ENCODE measurements around the gene ADAMTS8. TPM values are rescaled to one million over a fixed set of nuclear protein-coding genes. Genes with fewer than 3 reads are reported as not detected.

The ADAMTS8 gene
- polyA plus RNA-seq, 1 of the 3 experiments (the other 2 are of a cell fraction): not detected

GRCh38 chr11:130429983-130430382, 1.6 kb upstream of the ADAMTS8 start:
- ChIA-PET CTCF (interaction anchor here (1.5 to 25.8 kb wide), 6 partner anchors 13 to 465 kb away, joined by 3 to 747 read pairs (median 10); no protein-coding TSS in a partner anchor), POLR2A (no interaction called here)
- TF ChIP-seq RXRA (IDR thresholded peaks at IDR 0.05; ENCODE audit: borderline replicate concordance, low read depth): no peak
- no peak for TF ChIP-seq EP300 (IDR thresholded peaks at IDR 0.05; ENCODE audit: borderline replicate concordance in 1 of 2, low read depth in 1 of 2, low read length in 1 of 2)
- no peak for TF ChIP-seq JUND (IDR thresholded peaks at IDR 0.05)
- no peak for TF ChIP-seq TAF1 (IDR thresholded peaks at IDR 0.05; ENCODE audit: borderline replicate concordance, low read depth, low read length)
- WGBS (ENCODE audit: low lambda C conversion rate): 39% methylated on average over 3 of the region's 3 CpGs
- H3K9ac ChIP-seq: no peak overlapping the region
- H3K4me1 ChIP-seq (ENCODE audit: control insufficient read depth in 1 of 2, insufficient read depth in 2 of 2, low read depth in 1 of 2, low read length in 1 of 2): no peaks in the 10 kb centered on the region; a peak in 1 of 4 replicates
- no peaks in the 10 kb centered on the region for H3K9me3 ChIP-seq
- H3K4me3 ChIP-seq (ENCODE audit: low read depth in 2 of 2, low read length in 1 of 2): no peak overlapping the region
- peaks cover 51% of the 10 kb centered on the region for H3K27me3 ChIP-seq (ENCODE audit: insufficient read depth)
- DNase-seq: no peak
- no peaks in the 10 kb centered on the region for H3K79me2 ChIP-seq (ENCODE audit: insufficient read depth)
- H3K27ac ChIP-seq (ENCODE audit: low read depth in 2 of 2, low read length in 1 of 2): no peak overlapping the region
- H3K4me2 ChIP-seq: no peak overlapping the region
- H2AFZ ChIP-seq (ENCODE audit: low read depth): no peak overlapping the region
- no peaks in the 10 kb centered on the region for H3K9me2 ChIP-seq
- H4K20me1 ChIP-seq (ENCODE audit: insufficient read depth): no peaks in the 10 kb centered on the region
- no peaks in the 10 kb centered on the region for H3K36me3 ChIP-seq (replicated peaks in 1 of 2; ENCODE audit: control insufficient read depth in 1 of 2, insufficient read depth in 2 of 2, low read length in 1 of 2)
- H3F3A ChIP-seq (replicated peaks; ENCODE audit: insufficient read depth): peaks cover 3% of the 10 kb centered on the region

- no peaks in the 10 kb centered on the region for H3K9me2 ChIP-seq
- H3F3A ChIP-seq (replicated peaks; ENCODE audit: insufficient read depth): peaks cover 3% of the 10 kb centered on the region
- H3K4me3 ChIP-seq (ENCODE audit: low read depth in 2 of 2, low read length in 1 of 2): no peak overlapping the region
- no peaks in the 10 kb centered on the region for H4K20me1 ChIP-seq (ENCODE audit: insufficient read depth)
- H3K4me1 ChIP-seq (ENCODE audit: control insufficient read depth in 1 of 2, insufficient read depth in 2 of 2, low read depth in 1 of 2, low read length in 1 of 2): no peaks in the 10 kb centered on the region; a peak in 1 of 4 replicates
- no peak overlapping the region for H3K27ac ChIP-seq (ENCODE audit: low read depth in 2 of 2, low read length in 1 of 2)
- H3K4me2 ChIP-seq: 0 out of 2 replicates have a peak overlapping the region, but pooled peaks have one; percentile 56
- H3K79me2 ChIP-seq (ENCODE audit: insufficient read depth): no peaks in the 10 kb centered on the region
- H3K27me3 ChIP-seq (ENCODE audit: insufficient read depth): peaks cover 59% of the 10 kb centered on the region
- H3K9ac ChIP-seq: no peak overlapping the region
- POLR2A ChIA-PET: no interaction called here
- 60% methylated on average over 1 of the region's 2 CpGs for whole genome bisulfite sequencing (ENCODE audit: low lambda C conversion rate)
- no peak overlapping the region for H2AFZ ChIP-seq (ENCODE audit: low read depth)
- no peak for DNase-seq
- no peak for TF ChIP-seq FOXM1 (IDR thresholded peaks at IDR 0.05; ENCODE audit: low read depth)
- no peak for TF ChIP-seq CHD2 (IDR thresholded peaks at IDR 0.05; ENCODE audit: low read length, partially characterized antibody)
- TF ChIP-seq SMC3 (IDR thresholded peaks at IDR 0.05; ENCODE audit: low read depth, low read length): no peak
- TF ChIP-seq USF1 (IDR thresholded peaks at IDR 0.05; ENCODE audit: borderline replicate concordance, low read depth): no peak
- no peak for TF ChIP-seq TAF1 (IDR thresholded peaks at IDR 0.05; ENCODE audit: borderline replicate concordance, low read depth, low read length)
- TF ChIP-seq IRF3 (IDR thresholded peaks at IDR 0.05; ENCODE audit: low read depth, low read length): no peak
- no peak for TF ChIP-seq MXI1 (IDR thresholded peaks at IDR 0.05; ENCODE audit: low read depth, low read length)
- TF ChIP-seq EZH2phosphoT487 (IDR thresholded peaks at IDR 0.05; ENCODE audit: borderline replicate concordance, low read depth): no peak
- no peak for TF ChIP-seq USF2 (IDR thresholded peaks at IDR 0.05; ENCODE audit: borderline replicate concordance, low read depth, low read length)
- no peak for TF ChIP-seq CTCF (IDR thresholded peaks at IDR 0.05)
- TF ChIP-seq FOXJ3 (CRISPR knock-in tag; IDR thresholded peaks at IDR 0.05): no peak
- no peak for TF ChIP-seq RCOR1 (IDR thresholded peaks at IDR 0.05; ENCODE audit: low read length)
- no peak for TF ChIP-seq EP300 (IDR thresholded peaks at IDR 0.05; ENCODE audit: borderline replicate concordance in 1 of 2, low read depth in 1 of 2, low read length in 1 of 2)
- no peak for TF ChIP-seq MAX (IDR thresholded peaks at IDR 0.05; ENCODE audit: low read depth)
- CTCF ChIA-PET: interaction anchor here (1.5 to 25.8 kb wide), 5 partner anchors 11 to 466 kb away, joined by 3 to 747 read pairs (median 6); no protein-coding TSS in a partner anchor
- H3K9me3 ChIP-seq: no peaks in the 10 kb centered on the region
- H3K36me3 ChIP-seq (replicated peaks in 1 of 2; ENCODE audit: control insufficient read depth in 1 of 2, insufficient read depth in 2 of 2, low read length in 1 of 2): no peaks in the 10 kb centered on the region
Measured at GRCh38 chr11:130429120-130429681, 792 bp upstream of the ADAMTS8 start.
